Left ventricle myocardium inferior (tissue), 1 donor: ENCODE measurements around the gene CA10. TPM values are rescaled to one million over a fixed set of nuclear protein-coding genes. Genes with fewer than 3 reads are reported as not detected.

ENCODE experiments used
- DNase-seq: peaks from one replicate; pipeline ENCODE4 v3.0.0-alpha.2; 2020
- H3K27ac ChIP-seq: fragments of 200-600 bp; replicated peaks from 2 replicates; pipeline ENCODE4 v1.8.0; 2021
- H3K27me3 ChIP-seq: fragments of 200-600 bp; 2 replicates; pipeline ENCODE4 v1.8.0; 2021; ENCODE audit warnings: low read depth
- H3K36me3 ChIP-seq: fragments of 200-600 bp; 2 replicates; pipeline ENCODE4 v1.8.0; 2021
- H3K4me1 ChIP-seq: fragments of 200-600 bp; 2 replicates; pipeline ENCODE4 v1.8.0; 2021
- H3K4me3 ChIP-seq: fragments of 200-600 bp; 2 replicates; pipeline ENCODE4 v1.8.0; 2021; ENCODE audit warnings: mild to moderate bottlenecking, moderate library complexity
- H3K9me3 ChIP-seq: fragments of 200-600 bp; replicated peaks from 2 replicates; pipeline ENCODE4 v1.8.0; 2021
- CTCF ChIP-seq: fragments of 200-600 bp; IDR thresholded peaks from 2 replicates; pipeline ENCODE4 v1.8.0; 2021; ENCODE audit warnings: antibody characterized with exemption, mild to moderate bottlenecking, borderline replicate concordance
- intact Hi-C: fragments of 100-400 bp; cut with micrococcal nuclease; formaldehyde crosslinking; loops from one replicate; pipeline ENCODE4 v1.11.0; 2022
- total RNA-seq: library from RNA; stranded (reverse); fragmentation: NEBNext Ultra II Directional; extraction: Animal tissue kit (Norgen Biotek cat#: 25700); gene quantifications from one replicate; pipeline ENCODE4 v1.2.1, GENCODE V29; 2021
- donor health status: DM: no; HTN: yes; CAD: no; lungs with severe emphysema.

The CA10 gene
- total RNA-seq, 1 donor from 2014 or later, result not detected

GRCh38 chr17:51909971-51910370 is 248.5 kb downstream of the CA10 start:
- H3K4me1 ChIP-seq, result no peaks in the 10 kb centered on the region
- no peak for DNase-seq
- no peaks in the 10 kb centered on the region for H3K36me3 ChIP-seq
- no peak overlapping the region for H3K4me3 ChIP-seq
- TF ChIP-seq CTCF, result no peak
- H3K27me3 ChIP-seq, result peaks cover 17% of the 10 kb centered on the region
- no peaks in the 10 kb centered on the region for H3K9me3 ChIP-seq
- intact Hi-C loops, result loop anchor here (10.0 kb wide), 1 partner anchor 55 kb away; no protein-coding TSS in a partner anchor
- no peak overlapping the region for H3K27ac ChIP-seq

- Histone ChIP-seq H3K27ac (no peak overlapping the region), H3K9me3 (no peaks in the 10 kb centered on the region), H3K27me3 (peaks cover 17% of the 10 kb centered on the region), H3K4me1 (no peaks in the 10 kb centered on the region), H3K36me3 (no peaks in the 10 kb centered on the region), H3K4me3 (no peak overlapping the region)
- TF ChIP-seq CTCF, result no peak
- DNase-seq, result no peak
- intact Hi-C loops, result loop anchor here (10.0 kb wide), 1 partner anchor 56 kb away; no protein-coding TSS in a partner anchor
Measured at GRCh38 chr17:51908841-51909537, 249.5 kb downstream of the CA10 start.

GRCh38 chr17:51907041-51907440 is 251.5 kb downstream of the CA10 start:
- DNase-seq, result no peak
- H3K27me3 ChIP-seq, result peaks cover 8% of the 10 kb centered on the region
- H3K27ac ChIP-seq, result no peak overlapping the region
- no peaks in the 10 kb centered on the region for H3K4me1 ChIP-seq
- no peak overlapping the region for H3K4me3 ChIP-seq
- intact Hi-C loops, result loop anchor here (10.0 kb wide), 1 partner anchor 58 kb away; no protein-coding TSS in a partner anchor
- H3K36me3 ChIP-seq, result no peaks in the 10 kb centered on the region
- TF ChIP-seq CTCF, result no peak
- H3K9me3 ChIP-seq, result no peaks in the 10 kb centered on the region

GRCh38 chr17:51904379-51904778 is 254.1 kb downstream of the CA10 start:
- H3K4me3 ChIP-seq, result no peak overlapping the region
- H3K4me1 ChIP-seq, result no peaks in the 10 kb centered on the region
- TF ChIP-seq CTCF, result no peak
- no peak for DNase-seq
- intact Hi-C loops, result loop anchor here (10.0 kb wide), 1 partner anchor 60 kb away; no protein-coding TSS in a partner anchor
- peaks cover 6% of the 10 kb centered on the region for H3K9me3 ChIP-seq
- no peak overlapping the region for H3K27ac ChIP-seq
- no peaks in the 10 kb centered on the region for H3K36me3 ChIP-seq
- H3K27me3 ChIP-seq, result peaks cover 8% of the 10 kb centered on the region

GRCh38 chr17:51901242-51901641 is 257.3 kb downstream of the CA10 start:
- no peaks in the 10 kb centered on the region for H3K36me3 ChIP-seq
- intact Hi-C loops, result loop anchor here (10.0 kb wide), 1 partner anchor 64 kb away; no protein-coding TSS in a partner anchor
- no peaks in the 10 kb centered on the region for H3K27me3 ChIP-seq
- H3K4me1 ChIP-seq, result no peaks in the 10 kb centered on the region
- no peak overlapping the region for H3K27ac ChIP-seq
- peaks cover 26% of the 10 kb centered on the region for H3K9me3 ChIP-seq
- no peak for TF ChIP-seq CTCF
- DNase-seq, result no peak
- H3K4me3 ChIP-seq, result no peak overlapping the region
